CD14-positive monocyte (primary cell): ENCODE results near the gene ROBO2. TPM values are rescaled to one million over a fixed set of nuclear protein-coding genes. Genes with fewer than 3 reads are reported as not detected.

Experiments
- DNase-seq, 3 donors: peaks; one replicate each; pipeline ENCODE4 v3.0.0-alpha.2; 2011 to 2022
- H2AFZ ChIP-seq: 2 replicates; pipeline ENCODE4 v1.6.0; 2012; ENCODE audit warnings: mild to moderate bottlenecking, low read depth, low read length, inconsistent platforms; ENCODE audit not compliant: insufficient read depth, poor library complexity, severe bottlenecking
- H3K27ac ChIP-seq, 2 donors: 1 replicate in 1 of 2; 2 replicates in 1 of 2; pipeline ENCODE4 v1.5.1; 2012 to 2013; ENCODE audit warnings: low read length in 2 of 2, control low read depth in 1 of 2, inconsistent platforms in 1 of 2, low read depth in 1 of 2, mild to moderate bottlenecking in 1 of 2
- H3K27me3 ChIP-seq, 2 donors: one replicate each; pipeline versions ENCODE4 v1.6.0 to v1.6.1; 2011 to 2013; ENCODE audit warnings: low read length in 2 of 2; ENCODE audit not compliant: control insufficient read depth in 2 of 2, insufficient read depth in 2 of 2
- H3K36me3 ChIP-seq, 2 donors: replicated peaks in 1 of 2; 1 replicate in 1 of 2; 2 replicates in 1 of 2; pipeline versions ENCODE4 v1.5.1 to v1.6.1; 2012 to 2013; ENCODE audit warnings: low read length in 2 of 2, control low read depth in 1 of 2, inconsistent platforms in 1 of 2, mild to moderate bottlenecking in 1 of 2; ENCODE audit not compliant: insufficient read depth in 2 of 2, control insufficient read depth in 1 of 2
- H3K4me1 ChIP-seq, 2 donors: 1 replicate in 1 of 2; 2 replicates in 1 of 2; pipeline versions ENCODE4 v1.5.1 to v1.6.1; 2012 to 2013; ENCODE audit warnings: low read length in 2 of 2, control low read depth in 1 of 2, inconsistent platforms in 1 of 2, mild to moderate bottlenecking in 1 of 2, moderate library complexity in 1 of 2; ENCODE audit not compliant: insufficient read depth in 2 of 2, control insufficient read depth in 1 of 2
- H3K4me2 ChIP-seq: replicated peaks from 2 replicates; pipeline ENCODE3; 2012; ENCODE audit warnings: low read length, moderate library complexity, mild to moderate bottlenecking; ENCODE audit not compliant: poor library complexity, severe bottlenecking; ENCODE audit errors: extremely low read depth
- H3K4me3 ChIP-seq, 3 experiments: fragments of 200-600 bp in 1 of 3; sonication (generic) in 1 of 3; replicated peaks in 1 of 3; 1 replicate in 2 of 3; 2 replicates in 1 of 3; pipeline ENCODE4 v1.5.1; 2011 to 2013; ENCODE audit warnings: low read length in 3 of 3, mild to moderate bottlenecking in 3 of 3, control low read depth in 2 of 3, low read depth in 2 of 3, inconsistent platforms in 1 of 3, moderate library complexity in 1 of 3
- H3K79me2 ChIP-seq: 2 replicates; pipeline ENCODE4 v1.6.0; 2012; ENCODE audit warnings: mild to moderate bottlenecking, control low read depth, inconsistent platforms, low read length, moderate library complexity; ENCODE audit not compliant: insufficient read depth
- H3K9ac ChIP-seq: 2 replicates; pipeline ENCODE4 v1.6.0; 2017; ENCODE audit warnings: low read length, mild to moderate bottlenecking; ENCODE audit not compliant: insufficient read depth, poor library complexity, severe bottlenecking
- H3K9me3 ChIP-seq, 2 donors: replicated peaks in 1 of 2; 1 replicate in 1 of 2; 2 replicates in 1 of 2; pipeline versions ENCODE4 v1.5.1 to v1.6.1; 2012 to 2013; ENCODE audit warnings: low read length in 2 of 2, control low read depth in 1 of 2; ENCODE audit not compliant: control insufficient read depth in 1 of 2, insufficient read depth in 1 of 2
- H4K20me1 ChIP-seq: 2 replicates; pipeline ENCODE4 v1.6.0; 2012; ENCODE audit warnings: mild to moderate bottlenecking, low read length, control low read depth, moderate library complexity; ENCODE audit not compliant: insufficient read depth
- H3K27ac Mint-ChIP-seq, 7 donors: one replicate each; pipeline ENCODE4 v1.8.0; 2020; ENCODE audit warnings: mild to moderate bottlenecking in 7 of 7, mixed read lengths in 7 of 7, moderate library complexity in 6 of 7, inconsistent platforms in 2 of 7
- H3K27me3 Mint-ChIP-seq, 3 donors: one replicate each; pipeline ENCODE4 v1.8.0; 2021 to 2022; ENCODE audit warnings: low read depth in 3 of 3, mild to moderate bottlenecking in 3 of 3, mixed read lengths in 3 of 3, moderate library complexity in 3 of 3, inconsistent platforms in 1 of 3
- H3K36me3 Mint-ChIP-seq, 2 donors: one replicate each; pipeline ENCODE4 v1.8.0; 2020; ENCODE audit warnings: mixed read lengths in 2 of 2, inconsistent platforms in 1 of 2, mild to moderate bottlenecking in 1 of 2
- H3K4me1 Mint-ChIP-seq: one replicate; pipeline ENCODE4 v1.8.0; 2020; ENCODE audit warnings: mild to moderate bottlenecking, mixed read lengths
- H3K4me3 Mint-ChIP-seq, 2 donors: one replicate each; pipeline ENCODE4 v1.8.0; 2020; ENCODE audit warnings: mild to moderate bottlenecking in 2 of 2, mixed read lengths in 2 of 2, moderate library complexity in 1 of 2
- H3K9me3 Mint-ChIP-seq, 7 donors: one replicate each; pipeline ENCODE4 v1.8.0; 2020 to 2022; ENCODE audit warnings: mixed read lengths in 7 of 7, mild to moderate bottlenecking in 6 of 7, moderate library complexity in 6 of 7, inconsistent platforms in 2 of 7
- CTCF ChIP-seq: fragments of 200-600 bp; IDR thresholded peaks from one replicate; pipeline ENCODE4 v1.8.0; 2022; ENCODE audit warnings: antibody characterized with exemption, mild to moderate bottlenecking
- WGBS: methylation state at CpG from one replicate; pipeline ENCODE4 v1.1.5; 2013; ENCODE audit warnings: missing lambda C conversion rate; ENCODE audit not compliant: insufficient coverage; 5-methylcytosine and 5-hydroxymethylcytosine counted together
- intact Hi-C, 2 donors: fragments of 100-400 bp; cut with micrococcal nuclease; formaldehyde crosslinking; loops; one replicate each; pipeline versions ENCODE4 v1.15.0 to v1.15.1; 2023
- polyA plus RNA-seq, 3 donors: library from polyadenylated mRNA; depleted of rRNA in 1 of 3; unstranded in 2 of 3; stranded (reverse) in 1 of 3; fragments of 300-500 nt in 2 of 3; fragments of >200 nt in 1 of 3; fragmentation: Illumina TruSeq in 2 of 3; gene quantifications; 1 replicate in 2 of 3; 2 replicates in 1 of 3; pipeline ENCODE4 v1.2.3, GENCODE V29; 2012 to 2021

The ROBO2 gene
- polyA plus RNA-seq, 3 donors, result not detected

GRCh38 chr3:77648664-77649063, 608.8 kb downstream of the ROBO2 start:
- no peak for TF ChIP-seq CTCF
- no peak overlapping the region for H3K4me3 Mint-ChIP-seq
- H3K36me3 ChIP-seq, result no peaks in the 10 kb centered on the region
- H3K27me3 Mint-ChIP-seq, result peaks cover 0 to 2% (median 0%) of the 10 kb centered on the region in 3 donors
- H3K9me3 Mint-ChIP-seq, result peaks cover 0 to 3% (median 0%) of the 10 kb centered on the region in 7 donors
- no peak overlapping the region for H2AFZ ChIP-seq
- no peaks in the 10 kb centered on the region for H3K79me2 ChIP-seq
- H3K27ac ChIP-seq, result no peak overlapping the region
- H3K9ac ChIP-seq, result no peak overlapping the region
- no peaks in the 10 kb centered on the region for H3K4me1 ChIP-seq
- WGBS, result no CpG with 5 or more reads among the region's 4 CpGs
- no peaks in the 10 kb centered on the region for H3K4me1 Mint-ChIP-seq
- H3K36me3 Mint-ChIP-seq, result no peaks in the 10 kb centered on the region
- no peak for DNase-seq
- intact Hi-C loops, result no loop called here
- H3K27me3 ChIP-seq, result no peaks in the 10 kb centered on the region
- no peak overlapping the region for H3K4me3 ChIP-seq
- H3K4me2 ChIP-seq, result no peak overlapping the region
- H3K27ac Mint-ChIP-seq, result no peak overlapping the region
- no peaks in the 10 kb centered on the region for H3K9me3 ChIP-seq
- no peaks in the 10 kb centered on the region for H4K20me1 ChIP-seq

- no peaks in the 10 kb centered on the region for H3K36me3 Mint-ChIP-seq
- Histone ChIP-seq H3K4me1 (no peaks in the 10 kb centered on the region), H4K20me1 (no peaks in the 10 kb centered on the region), H2AFZ (no peak overlapping the region), H3K9me3 (no peaks in the 10 kb centered on the region), H3K36me3 (no peaks in the 10 kb centered on the region), H3K79me2 (no peaks in the 10 kb centered on the region), H3K27me3 (no peaks in the 10 kb centered on the region), H3K4me2 (no peak overlapping the region), H3K4me3 (no peak overlapping the region), H3K27ac (no peak overlapping the region), H3K9ac (no peak overlapping the region)
- no peak overlapping the region for H3K4me3 Mint-ChIP-seq
- H3K27me3 Mint-ChIP-seq, result peaks cover 0 to under 1% (median 0%) of the 10 kb centered on the region in 3 donors
- peaks cover 0 to 3% (median 0%) of the 10 kb centered on the region in 7 donors for H3K9me3 Mint-ChIP-seq
- TF ChIP-seq CTCF, result no peak
- H3K27ac Mint-ChIP-seq, result no peak overlapping the region
- intact Hi-C loops, result no loop called here
- DNase-seq, result no peak
- H3K4me1 Mint-ChIP-seq, result no peaks in the 10 kb centered on the region
Measured at GRCh38 chr3:77652624-77653023, 612.7 kb downstream of the ROBO2 start.
